NCI-H1694 treated with DMSO at 0.1 percent for 48 hours (cell line): ENCODE measurements around the gene DEFB129.
A peak's percentile ranks its signal among the peaks of the same experiment; 100 is the strongest.
"Not testable (repeated sequence)": the region's sequence is repeated elsewhere in the genome, so short reads cannot be mapped to it uniquely, and the experiment has no call there.

Experiments used
- DNase-seq: peaks from one replicate; lab custom pipeline; 2025; lab: John Stamatoyannopoulos, UW

Gene DEFB129

DNA sequence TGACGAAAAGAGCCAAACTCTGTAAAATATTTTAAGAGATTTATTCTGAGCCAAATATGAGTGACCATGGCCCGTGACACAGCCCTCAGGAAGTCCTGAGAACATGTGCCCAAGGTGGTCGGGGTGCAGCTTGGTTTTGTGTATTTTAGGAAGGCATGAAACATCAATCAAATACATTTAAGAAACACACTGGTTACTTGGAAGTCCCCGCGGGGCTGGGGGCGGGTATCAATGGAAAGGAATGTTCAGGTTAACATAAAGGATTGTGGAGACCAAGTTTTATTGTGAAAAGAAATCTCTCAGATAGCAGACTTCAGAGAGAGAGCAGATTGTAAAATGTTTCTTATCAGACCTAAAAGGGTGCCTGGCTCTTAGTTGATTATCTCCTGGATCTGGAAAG, 26.4 kb downstream of the DEFB129 start:
- DNase-seq = not testable (repeated sequence)

DNA sequence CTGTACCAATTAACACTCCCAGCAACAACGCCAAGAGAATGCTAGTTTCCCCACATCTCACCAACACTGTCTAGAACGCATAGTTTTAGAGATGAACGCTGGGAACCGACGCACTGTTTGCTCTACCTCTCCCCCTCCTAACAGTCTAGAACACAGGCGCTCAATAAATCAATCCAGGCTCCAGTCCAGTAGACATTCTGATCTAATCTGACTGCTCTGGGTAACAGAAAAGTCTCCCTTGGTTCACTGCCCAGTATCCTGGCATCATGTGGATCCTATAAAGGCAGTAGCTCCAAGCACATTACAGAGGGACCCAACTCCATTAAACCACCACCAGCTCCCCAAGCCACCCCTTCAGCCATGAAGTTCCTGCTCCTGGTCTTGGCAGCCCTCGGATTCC, 30.4 kb downstream of the DEFB129 start, which contains the start of gene DEFB132:
Gene DEFB132, plus strand, starts transcription at position 306 of the 400 bp plus-strand sequence. Its CDS starts 55 bp downstream, at position 361.
- no peak for DNase-seq

DNA sequence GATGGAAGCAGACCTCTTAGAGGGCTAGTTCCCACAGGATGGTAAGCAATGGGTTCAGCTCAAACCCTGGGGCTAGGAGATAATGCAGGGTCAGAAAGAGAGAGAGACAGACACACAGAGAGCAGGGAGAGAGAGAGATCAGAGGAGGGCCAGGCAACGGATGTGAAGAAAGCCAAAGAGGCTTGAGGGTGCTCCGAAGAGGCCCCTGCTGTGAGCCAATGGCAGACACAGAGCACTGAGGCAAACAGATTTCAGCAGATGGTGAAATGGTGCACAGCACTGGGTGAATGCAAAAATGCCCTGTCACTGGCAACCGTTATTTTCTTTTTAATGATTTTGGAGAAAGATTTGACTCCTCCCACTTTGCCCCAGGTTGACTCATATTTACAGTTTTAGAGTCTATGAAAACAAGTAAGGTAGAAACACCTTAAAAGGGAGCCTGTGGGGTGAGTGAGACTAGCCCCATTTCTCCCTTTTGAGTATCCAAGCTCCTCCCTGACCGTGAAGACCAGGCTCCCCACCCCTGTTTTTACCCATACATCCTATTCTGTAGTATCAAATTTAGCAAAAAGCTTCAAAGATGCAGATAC, 31.3 kb downstream of the DEFB129 start:
- no peak for DNase-seq

DNA sequence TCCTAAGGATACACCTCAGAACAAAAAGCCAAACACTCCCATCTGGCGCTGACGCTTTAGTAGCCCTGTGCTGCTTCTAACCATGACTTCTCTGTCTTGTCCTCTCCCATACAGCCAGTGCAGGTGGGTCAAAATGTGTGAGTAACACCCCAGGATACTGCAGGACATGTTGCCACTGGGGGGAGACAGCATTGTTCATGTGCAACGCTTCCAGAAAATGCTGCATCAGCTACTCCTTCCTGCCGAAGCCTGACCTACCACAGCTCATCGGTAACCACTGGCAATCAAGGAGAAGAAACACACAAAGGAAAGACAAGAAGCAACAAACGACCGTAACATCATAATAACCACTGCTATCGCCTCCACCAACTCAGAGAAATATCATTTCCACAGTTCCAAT, 31.9 kb downstream of the DEFB129 start:
- no peak for DNase-seq

DNA sequence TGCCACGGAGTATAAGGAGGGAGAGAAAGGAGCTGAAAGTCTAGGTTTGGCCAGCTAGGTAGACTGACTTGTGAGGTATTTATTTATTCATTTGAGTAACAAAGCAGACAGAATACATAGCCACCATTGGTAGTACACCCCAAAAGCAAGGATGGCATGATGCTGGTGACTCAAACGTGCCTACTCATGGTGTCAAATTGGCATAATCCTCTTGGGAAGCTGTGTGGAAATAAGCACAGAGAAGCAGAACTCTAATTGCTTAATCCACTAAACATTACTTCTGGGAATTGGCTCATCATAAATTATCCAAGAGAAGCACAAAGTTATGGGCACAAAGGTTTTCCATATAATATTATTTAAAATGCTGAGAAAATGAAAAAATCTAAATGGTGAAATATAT, 32.9 kb downstream of the DEFB129 start:
- DNase-seq = no peak

DNA sequence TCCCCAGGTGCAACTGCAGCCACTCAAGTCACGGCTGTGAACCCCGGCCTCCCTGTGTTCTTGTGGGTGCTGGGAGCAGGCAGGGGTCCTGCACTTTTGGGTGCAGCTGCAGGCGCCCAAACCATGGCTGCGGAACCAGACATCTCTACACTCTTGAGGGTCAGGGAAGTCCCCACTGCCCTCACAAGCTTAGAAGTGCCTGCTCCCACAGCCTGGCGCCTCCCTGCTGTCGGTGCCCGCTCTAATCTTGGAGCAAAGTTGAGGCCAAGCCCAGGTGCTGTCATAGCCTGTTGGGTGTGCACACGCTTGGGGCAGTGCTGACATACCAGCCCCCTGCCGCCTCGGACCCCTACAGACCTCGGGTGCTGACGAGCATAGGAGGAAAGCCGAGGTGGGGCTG, 36.6 kb downstream of the DEFB129 start:
- no peak for DNase-seq

DNA sequence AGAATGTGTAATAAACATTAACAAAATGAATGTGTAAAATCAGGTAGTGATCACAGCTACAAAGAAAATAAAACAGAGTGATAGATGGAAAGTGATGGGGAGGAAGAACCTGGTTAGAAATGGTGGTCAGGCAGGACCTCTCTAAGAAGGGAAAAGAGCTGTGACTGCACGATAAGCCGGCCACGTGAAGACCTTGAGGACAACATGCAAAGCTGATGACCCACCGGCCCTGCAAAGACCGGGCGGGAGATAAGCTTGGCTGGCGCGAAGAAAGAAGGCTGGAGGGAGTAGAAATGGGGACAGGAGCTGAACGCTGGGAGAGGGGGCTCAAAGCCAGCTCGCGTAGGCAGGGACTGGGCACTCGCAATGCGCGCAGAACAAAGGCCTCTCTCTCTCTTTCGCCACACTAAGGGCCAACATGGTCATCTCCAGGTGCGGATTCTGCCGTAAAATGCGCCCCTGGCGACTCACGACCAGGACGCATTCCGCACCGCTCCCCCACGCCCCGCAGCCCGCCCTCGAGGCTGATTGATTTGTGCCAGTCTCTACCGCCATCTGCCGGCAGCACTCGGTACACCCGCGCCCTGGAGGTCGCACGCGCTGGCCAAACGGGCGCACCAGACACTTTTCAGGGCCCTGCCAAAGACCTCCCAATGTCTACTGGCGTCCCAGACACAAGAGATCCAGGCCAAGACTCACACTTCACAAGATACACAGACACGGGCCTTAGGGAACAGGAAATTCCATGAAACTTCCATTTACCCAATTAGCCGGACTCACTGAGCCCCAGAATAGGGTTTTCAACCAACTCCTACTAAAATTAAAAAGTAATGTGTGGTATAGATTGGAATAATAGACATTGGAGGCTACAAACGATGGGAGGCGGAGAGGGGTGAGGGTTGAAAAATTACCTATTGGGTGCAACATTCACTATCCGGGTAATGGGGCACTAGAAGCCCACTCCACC, 39.8 kb downstream of the DEFB129 start:
- DNase-seq = peak; percentile 43

DNA sequence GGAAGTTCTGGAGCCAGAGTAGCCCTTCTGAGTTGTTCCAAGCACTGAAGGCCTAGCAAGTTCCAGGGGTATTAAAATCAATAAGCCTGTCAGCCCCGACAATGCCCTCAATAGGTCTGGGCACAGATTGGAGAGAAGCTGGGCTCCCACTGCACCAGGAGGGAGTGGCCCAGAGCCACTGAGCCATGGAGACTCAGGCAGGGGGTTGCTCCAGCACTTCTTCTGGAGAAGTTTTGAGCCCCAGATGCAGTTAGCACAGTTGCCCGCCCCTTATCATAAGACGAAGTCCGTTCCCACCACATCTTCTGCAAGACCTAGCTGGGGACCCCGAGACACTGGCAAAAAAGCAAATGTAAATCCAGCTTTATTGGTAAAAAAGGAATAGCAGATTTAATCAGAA, 43.5 kb downstream of the DEFB129 start:
- no peak for DNase-seq

DNA sequence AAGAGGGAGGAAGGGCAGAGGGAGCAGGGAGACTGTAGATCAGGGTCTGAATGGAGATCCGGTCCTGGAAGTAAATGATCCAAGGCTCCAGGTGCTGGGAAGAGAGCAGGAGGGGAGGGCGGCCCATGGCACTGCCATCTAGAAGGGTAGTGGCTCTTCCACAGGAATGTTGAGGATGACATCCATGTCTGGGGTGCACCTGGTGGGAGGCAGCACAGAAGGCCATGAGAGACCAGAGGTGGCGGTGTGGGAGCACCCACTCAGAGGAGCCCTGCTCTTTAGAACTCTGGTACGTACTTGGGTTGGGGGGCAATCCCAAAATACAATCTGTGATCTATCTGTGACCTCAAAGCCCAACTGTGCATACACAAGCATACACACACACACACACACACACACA, 44.0 kb downstream of the DEFB129 start:
- DNase-seq = no peak

DNA sequence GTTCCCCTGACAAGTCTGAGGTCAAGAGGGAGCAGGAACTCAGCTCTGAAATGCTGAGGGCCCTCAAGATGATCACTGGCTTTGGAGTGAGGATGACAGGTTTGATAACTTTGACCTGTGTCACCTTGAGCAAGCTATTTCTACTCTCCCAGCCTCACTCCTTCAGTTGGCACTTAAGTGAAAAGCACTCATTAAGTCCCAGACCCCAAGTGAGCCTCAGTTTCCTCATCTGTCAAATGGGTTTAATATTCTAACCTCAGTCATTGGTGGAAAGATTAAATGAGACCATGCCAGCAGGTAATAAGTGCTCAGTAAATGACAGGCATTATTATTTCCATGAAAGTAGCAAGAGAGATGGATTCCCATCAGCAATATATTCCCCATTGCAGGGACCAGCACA, 44.5 kb downstream of the DEFB129 start:
- no peak for DNase-seq

DNA sequence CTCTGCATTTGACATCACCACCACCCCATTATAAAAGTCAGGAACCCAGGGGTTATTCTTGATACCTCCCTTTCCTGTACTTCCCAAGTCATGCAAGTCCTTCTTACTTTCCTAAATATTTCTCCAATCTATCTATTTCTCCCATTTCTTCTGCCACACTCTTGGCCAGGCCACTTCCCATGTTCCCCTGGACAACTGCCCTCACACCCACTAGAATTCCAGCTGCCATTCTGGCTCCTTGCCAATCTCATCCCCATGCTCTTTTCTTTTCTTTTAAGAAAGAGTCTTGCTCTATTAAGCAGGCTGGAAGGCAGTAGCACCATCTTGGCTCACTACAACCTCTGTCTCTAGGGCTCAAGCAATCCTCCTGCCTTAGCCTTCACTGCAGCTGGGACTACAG, 45.7 kb downstream of the DEFB129 start:
- DNase-seq = no peak

DNA sequence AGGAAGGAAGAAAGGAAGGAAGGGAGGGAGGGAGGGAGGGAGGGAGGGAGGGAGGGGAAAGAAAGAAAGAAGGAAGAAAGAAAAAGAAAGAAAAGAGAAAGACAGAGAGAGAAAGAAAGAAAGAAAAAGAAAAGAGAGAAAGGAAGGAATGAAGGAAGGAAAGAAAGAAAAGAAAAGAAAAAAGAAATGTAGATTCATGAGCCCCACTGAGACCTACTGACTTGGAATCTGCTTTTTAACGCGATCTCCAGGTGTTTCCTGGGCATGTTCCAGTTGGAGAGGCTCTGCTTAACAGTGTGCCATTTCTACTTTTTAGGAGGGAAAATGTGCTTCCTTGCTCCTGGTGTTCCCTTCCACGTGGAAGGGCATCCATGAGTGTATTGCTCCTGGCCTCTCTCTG, 46.8 kb downstream of the DEFB129 start:
- DNase-seq = no peak

DNA sequence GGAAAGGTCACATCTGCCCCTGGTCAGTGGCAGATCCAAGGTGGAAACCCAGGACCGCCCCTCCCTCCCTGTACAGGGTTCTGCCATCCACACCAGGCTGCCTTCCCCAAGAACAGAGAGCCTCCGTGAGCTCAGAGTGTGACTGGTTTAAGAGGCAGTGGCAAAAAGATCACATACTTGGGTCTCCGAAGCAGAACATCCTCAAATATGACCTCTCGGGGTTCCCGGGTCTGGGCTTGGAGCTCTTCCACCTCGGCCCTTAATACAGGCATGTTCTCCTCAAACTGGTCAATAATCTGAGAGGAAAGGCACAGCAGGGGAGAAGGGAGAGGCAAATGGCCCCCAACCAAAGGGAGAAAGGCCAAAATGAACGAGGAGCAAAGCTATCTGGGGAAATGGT, 48.7 kb downstream of the DEFB129 start:
- DNase-seq = no peak

DNA sequence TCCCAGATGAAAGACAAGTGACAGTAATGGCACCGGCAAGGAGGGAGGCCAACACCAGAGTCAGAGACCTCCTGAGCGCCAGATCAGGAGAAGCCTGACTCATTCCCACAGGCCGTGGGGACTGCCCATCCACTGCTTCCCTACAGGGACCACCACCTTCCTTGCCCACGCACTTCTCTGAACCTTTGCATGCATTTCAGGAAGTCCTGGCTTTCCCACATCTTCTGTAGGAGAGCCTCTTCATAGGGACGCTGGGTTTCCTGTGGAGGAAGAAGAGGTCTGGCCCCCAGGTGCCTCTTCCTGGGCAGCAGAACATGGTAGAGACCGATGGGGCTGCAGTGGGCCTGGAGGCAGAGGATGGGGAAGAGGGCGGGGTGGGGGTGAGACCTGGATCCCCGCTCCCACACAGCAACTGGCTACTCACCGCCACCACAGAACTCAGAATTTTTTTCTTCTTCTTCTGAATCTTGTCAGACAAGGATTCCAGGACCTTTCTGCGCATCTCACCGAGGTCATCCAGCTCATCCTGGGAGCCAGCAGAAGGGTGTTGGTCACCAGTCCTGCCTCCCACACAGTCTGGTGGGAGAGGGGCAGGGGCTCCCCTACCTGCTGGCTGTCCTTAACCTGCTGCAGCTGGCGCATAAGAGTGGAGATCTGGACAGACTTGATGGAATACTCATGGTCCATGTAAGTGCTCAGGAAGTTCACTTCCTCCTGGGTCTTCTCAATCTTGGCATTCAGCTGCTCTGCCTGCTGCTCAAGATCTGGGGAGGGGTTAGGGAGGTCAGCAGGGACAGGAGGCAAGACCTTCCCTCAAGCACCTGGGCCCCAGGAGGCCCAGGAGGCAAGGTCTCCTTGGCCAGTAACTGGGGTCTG, 49.8 kb downstream of the DEFB129 start:
- DNase-seq = no peak

DNA sequence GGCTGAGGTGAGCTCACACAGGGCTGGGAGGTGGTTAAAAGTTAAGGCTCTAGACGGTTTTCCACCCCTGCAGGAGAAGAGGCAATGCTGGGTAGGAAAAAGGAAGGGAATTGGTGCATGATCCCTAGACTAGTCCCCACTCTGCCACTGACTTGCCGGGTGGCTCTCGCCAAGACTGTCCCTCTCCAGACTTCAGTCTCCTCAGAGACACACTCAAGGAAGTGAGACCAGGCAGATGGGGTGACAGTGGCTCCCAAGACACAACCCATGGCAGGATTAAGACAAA, 50.4 kb downstream of the DEFB129 start:
- DNase-seq = no peak

DNA sequence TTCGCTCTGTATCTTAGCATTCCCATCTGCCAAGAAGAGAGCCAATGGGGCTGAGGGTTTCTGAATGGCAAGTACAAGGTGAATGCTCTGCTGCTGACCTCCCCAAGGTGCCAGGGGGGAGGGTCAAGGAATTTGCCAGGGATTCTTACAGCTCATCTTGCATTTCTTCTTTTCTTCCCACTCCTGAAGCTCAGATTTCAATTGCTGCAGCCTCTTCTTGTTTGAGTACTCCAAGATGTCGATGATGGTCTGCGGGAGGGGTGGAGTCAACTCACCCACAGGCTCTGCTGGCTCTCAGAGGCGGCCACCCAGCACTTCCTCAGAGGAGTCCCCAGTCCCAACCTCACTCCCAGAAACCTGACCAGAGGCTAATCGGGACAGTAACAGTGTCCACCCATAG, 51.1 kb downstream of the DEFB129 start:
- DNase-seq = no peak

DNA sequence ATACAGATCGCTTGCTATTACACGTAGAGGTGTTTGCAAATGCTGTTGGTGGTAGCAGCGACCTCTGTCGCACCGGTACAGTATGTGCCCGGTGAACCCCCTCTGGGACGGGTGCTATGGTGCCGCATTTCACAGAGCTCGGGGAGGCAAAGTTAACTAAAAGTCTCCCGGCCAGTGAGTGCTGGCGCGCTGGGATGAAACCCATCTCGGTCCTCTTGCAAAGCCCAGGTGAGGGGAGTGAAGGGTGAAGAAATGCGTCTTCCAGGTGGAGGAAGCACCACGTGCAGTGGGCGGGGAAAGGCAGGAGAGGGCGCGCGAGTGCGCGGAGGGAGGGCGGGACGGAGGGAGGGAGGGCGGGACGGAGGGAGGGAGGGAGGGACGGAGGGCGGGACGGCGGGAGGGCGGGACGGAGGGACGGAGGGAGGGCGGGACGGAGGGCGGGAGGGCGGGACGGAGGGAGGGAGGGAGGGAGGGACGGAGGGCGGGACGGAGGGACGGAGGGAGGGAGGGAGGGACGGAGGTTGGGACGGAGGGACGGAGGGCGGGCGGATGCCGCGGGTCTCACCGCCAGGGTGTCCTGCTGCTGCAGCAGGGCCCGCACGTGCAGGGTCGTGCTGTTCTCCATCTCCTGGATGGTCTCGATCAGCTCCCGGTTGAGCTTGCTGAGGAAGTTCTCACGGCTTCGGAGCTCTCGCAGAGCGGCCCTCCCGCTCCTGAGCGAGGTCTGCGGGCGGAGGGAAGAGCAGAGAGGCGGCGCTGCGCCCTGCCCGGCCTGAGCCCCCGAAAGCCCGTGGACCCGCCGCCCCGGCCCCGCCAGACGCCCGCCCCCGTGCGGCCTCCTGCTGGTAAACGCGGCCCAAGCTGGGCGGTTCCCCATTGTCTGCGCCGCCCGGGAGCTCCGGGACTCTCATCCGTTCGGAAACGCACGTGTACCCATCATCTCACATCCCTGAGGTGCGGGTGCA, 51.8 kb downstream of the DEFB129 start:
- DNase-seq = no peak
